A549 (cell line): ENCODE measurements around the gene KCTD6. TPM values are rescaled to one million over a fixed set of nuclear protein-coding genes. Genes with fewer than 3 reads are reported as not detected.
A peak's percentile ranks its signal among the peaks of the same experiment; 100 is the strongest.

Experiments used
- ATAC-seq, 2 experiments: fragments of 200-7000 bp in 1 of 2; fragments of >200 bp in 1 of 2; cut with Nextera tagmentation in 1 of 2; cut with Tn5 transposase in 1 of 2; 3 replicates each; pipeline versions ENCODE4 v1.8.0 to v1.9.1; 2018 to 2020; ENCODE audit warnings: mild to moderate bottlenecking in 1 of 2, moderate library complexity in 1 of 2
- CTCF ChIA-PET: fragments of 300-600 bp; sonication (Branson Sonifier 250); formaldehyde crosslinking; extraction: SDS; loops from one replicate; lab custom pipeline; 2021; ENCODE audit warnings: antibody characterized with exemption, inconsistent platforms; lab: Yijun Ruan, JAX
- POLR2A ChIA-PET: fragments of 350-600 bp; formaldehyde crosslinking; extraction: SDS; loops from one replicate; lab custom pipeline; 2021; ENCODE audit warnings: antibody characterized with exemption, inconsistent platforms; lab: Yijun Ruan, JAX
- DNase-seq, 2 experiments: peaks; one replicate each; pipeline versions ENCODE4 v3.0.0 to v3.0.0-alpha.2; 2011 to 2016; ENCODE audit warnings: low read depth in 1 of 2, low spot score in 1 of 2
- FAIRE-seq: peaks from 2 replicates; lab custom pipeline; 2011; peaks lifted over from hg19 to GRCh38; lab: Jason Lieb, UNC
- H3K27ac ChIP-seq, 2 experiments: fragments of >200 bp; sonication (Bioruptor Twin); formaldehyde crosslinking; 3 replicates each; pipeline ENCODE4 v1.5.1; 2016 to 2017
- H3K4me1 ChIP-seq: fragments of >200 bp; sonication (Bioruptor Twin); formaldehyde crosslinking; 3 replicates; pipeline ENCODE4 v1.6.1; 2016
- H3K4me2 ChIP-seq: fragments of >200 bp; sonication (Bioruptor Twin); formaldehyde crosslinking; 3 replicates; pipeline ENCODE4 v1.6.1; 2016
- H3K4me3 ChIP-seq: fragments of >200 bp; sonication (Bioruptor Twin); formaldehyde crosslinking; 3 replicates; pipeline ENCODE4 v1.5.1; 2016
- H3K9me3 ChIP-seq: fragments of >200 bp; sonication (Bioruptor Twin); formaldehyde crosslinking; 3 replicates; pipeline ENCODE4 v1.6.1; 2016
- EHF ChIP-seq: fragments of 250-450 bp; sonication (Bioruptor Pico); IDR thresholded peaks from 2 replicates; pipeline ENCODE4 v1.5.0; 2020; ENCODE audit warnings: mild to moderate bottlenecking
- ELK1 ChIP-seq: fragments of 150-350 bp; IDR thresholded peaks from 2 replicates; pipeline ENCODE4 v1.6.1; 2014; ENCODE audit warnings: low read depth, mild to moderate bottlenecking, low read length
- ESRRA ChIP-seq: fragments of 150-350 bp; IDR thresholded peaks from 2 replicates; pipeline ENCODE4 v1.6.1; 2014; ENCODE audit warnings: mild to moderate bottlenecking, low read length, borderline replicate concordance
- FOSL2 ChIP-seq, 2 experiments: fragments of 450-650 bp in 1 of 2; fragments of >200 bp in 1 of 2; sonication (Bioruptor Twin) in 1 of 2; formaldehyde crosslinking; IDR thresholded peaks; 2 replicates each; pipeline versions ENCODE4 v1.5.0 to v1.6.1; 2016 to 2020; ENCODE audit warnings: mild to moderate bottlenecking in 1 of 2, moderate library complexity in 1 of 2
- FOXS1 ChIP-seq: fragments of 250-450 bp; sonication (Bioruptor Pico); IDR thresholded peaks from 2 replicates; pipeline ENCODE4 v1.5.0; 2020; ENCODE audit warnings: mild to moderate bottlenecking, moderate library complexity
- HDAC2 ChIP-seq: fragments of 200-600 bp; sonication (generic); IDR thresholded peaks from 2 replicates; pipeline ENCODE4 v1.6.1; 2016
- HEYL ChIP-seq: fragments of 250-450 bp; sonication (Bioruptor Pico); IDR thresholded peaks from 2 replicates; pipeline ENCODE4 v1.8.0; 2021; ENCODE audit warnings: mild to moderate bottlenecking, moderate library complexity
- JUNB ChIP-seq: fragments of >200 bp; sonication (Bioruptor Twin); formaldehyde crosslinking; IDR thresholded peaks from 2 replicates; pipeline ENCODE4 v1.6.1; 2016
- KDM1A ChIP-seq: fragments of 200-600 bp; sonication (generic); IDR thresholded peaks from 2 replicates; pipeline ENCODE4 v1.6.1; 2016; ENCODE audit warnings: low read depth, mild to moderate bottlenecking
- KDM5A ChIP-seq: fragments of 200-600 bp; sonication (generic); IDR thresholded peaks from 2 replicates; pipeline ENCODE4 v1.6.1; 2016; ENCODE audit warnings: antibody characterized with exemption, mild to moderate bottlenecking
- MAFK ChIP-seq: fragments of 450-650 bp; IDR thresholded peaks from 2 replicates; pipeline ENCODE4 v1.6.1; 2014; ENCODE audit not compliant: partially characterized antibody
- MAZ ChIP-seq: fragments of 150-350 bp; IDR thresholded peaks from 2 replicates; pipeline ENCODE4 v1.6.1; 2014; ENCODE audit warnings: antibody characterized with exemption, low read depth, low read length, borderline replicate concordance
- MYC ChIP-seq: IDR thresholded peaks from 2 replicates; pipeline ENCODE4 v1.6.1; 2012; ENCODE audit warnings: mild to moderate bottlenecking, inconsistent platforms, low read length, improper control_type of control experiment, borderline replicate concordance
- NPAS2 ChIP-seq: fragments of 250-450 bp; sonication (Bioruptor Pico); IDR thresholded peaks from 2 replicates; pipeline ENCODE4 v1.8.0; 2022; ENCODE audit warnings: mild to moderate bottlenecking, moderate library complexity, borderline replicate concordance
- RARB ChIP-seq: fragments of 250-450 bp; sonication (Bioruptor Pico); IDR thresholded peaks from 2 replicates; pipeline ENCODE4 v1.8.0; 2021; ENCODE audit warnings: mild to moderate bottlenecking, moderate library complexity
- SMC3 ChIP-seq: fragments of >200 bp; sonication (Bioruptor Twin); formaldehyde crosslinking; IDR thresholded peaks from 3 replicates; pipeline ENCODE4 v1.6.1; 2018; ENCODE audit warnings: inconsistent platforms
- SREBF2 ChIP-seq: fragments of 450-650 bp; IDR thresholded peaks from 2 replicates; pipeline ENCODE4 v1.6.1; 2014; ENCODE audit warnings: mild to moderate bottlenecking, moderate library complexity
- ZC3H11A ChIP-seq: fragments of 450-650 bp; IDR thresholded peaks from 2 replicates; pipeline ENCODE4 v1.6.1; 2014; ENCODE audit warnings: antibody characterized with exemption, mild to moderate bottlenecking
- ZNF302 ChIP-seq: fragments of 250-450 bp; sonication (Bioruptor Pico); IDR thresholded peaks from 2 replicates; pipeline ENCODE4 v1.9.0; 2021; ENCODE audit warnings: inconsistent platforms, mild to moderate bottlenecking, moderate library complexity
- WGBS: methylation state at CpG from one replicate; pipeline ENCODE4 v1.1.6; 2017; ENCODE audit errors: missing lambda C conversion rate; 5-methylcytosine and 5-hydroxymethylcytosine counted together
- polyA plus RNA-seq, 4 experiments: library from polyadenylated mRNA; depleted of rRNA in 3 of 4; stranded (reverse); fragments of >200 nt; fragmentation: RNase III in 1 of 4; extraction: RNeasy Plus Mini Kit Qiagen cat#74134 plus additional on column Dnase treatment in 1 of 4; gene quantifications; 2 replicates in 3 of 4; 3 replicates in 1 of 4; pipeline ENCODE4 v1.2.3, GENCODE V29; 2011 to 2017
- TF ChIP-seq, protein P1 (sequence below): fragments of 450-650 bp; IDR thresholded peaks from 2 replicates; pipeline ENCODE4 v1.6.1; 2014; ENCODE audit warnings: antibody characterized with exemption
- TF ChIP-seq, protein P2 (sequence below): fragments of 200-600 bp; sonication (generic); IDR thresholded peaks from 2 replicates; pipeline ENCODE4 v1.6.1; 2016; ENCODE audit warnings: antibody characterized with exemption, mild to moderate bottlenecking, moderate library complexity
- TF ChIP-seq, protein P3 (sequence below): fragments of >200 bp; sonication (Bioruptor Twin); formaldehyde crosslinking; IDR thresholded peaks from 2 replicates; pipeline ENCODE4 v1.6.1; 2016

The KCTD6 gene
- polyA plus RNA-seq, 2 of the 4 experiments (the other 2 are of a cell fraction), result 8.1 to 24.4 TPM

DNA sequence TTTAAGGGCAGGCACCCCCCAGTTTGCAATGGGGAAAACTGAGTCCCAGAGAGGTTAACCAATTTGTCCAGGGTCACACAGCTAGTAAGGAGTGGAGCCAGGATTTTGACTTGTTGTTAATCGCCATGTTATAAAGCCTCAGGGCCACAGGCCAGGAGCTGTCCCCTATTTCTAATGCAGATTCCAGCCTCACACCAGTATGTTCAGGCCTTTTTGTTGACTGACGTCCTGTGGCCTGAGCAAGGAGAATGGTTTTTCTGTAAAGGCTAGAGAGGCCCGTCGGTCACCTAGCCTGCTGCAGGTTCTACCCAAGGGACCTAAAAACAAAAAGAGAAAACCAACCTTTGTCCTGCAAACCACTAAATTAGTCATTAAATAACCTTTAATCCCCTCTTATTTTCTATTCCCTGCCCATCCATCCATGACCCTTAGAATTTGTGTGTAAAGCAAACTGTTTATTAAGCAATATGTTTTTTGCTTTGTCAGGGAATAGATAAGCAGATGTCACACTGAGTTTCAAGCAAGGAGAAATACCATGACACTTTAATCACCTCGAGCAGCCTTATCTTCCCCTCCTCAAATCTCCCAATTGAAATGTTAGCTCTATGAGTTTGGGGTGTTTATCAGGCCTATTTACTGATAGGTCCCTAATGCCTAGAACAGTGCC lies 31.0 kb downstream of the KCTD6 start:
- peaks cover 22% of the 10 kb centered on the region for H3K4me1 ChIP-seq
- WGBS, result 69% methylated on average over 5 of the region's 5 CpGs
- FAIRE-seq (no peak), ATAC-seq (no peak), DNase-seq (no peak)
- ChIA-PET CTCF (interaction anchor here (1.0 to 3.8 kb wide), 3 partner anchors 9 to 30 kb away, joined by 3 to 20 read pairs (median 7); partner anchors contain the start of gene KCTD6), POLR2A (no interaction called here)
- no peaks in the 10 kb centered on the region for H3K9me3 ChIP-seq
- no peak overlapping the region for H3K27ac ChIP-seq
- no peak for TF ChIP-seq FOXS1 (CRISPR knock-in tag)
- TF ChIP-seq ZC3H11A, result no peak
- no peak for TF ChIP-seq HEYL
- TF ChIP-seq, protein P1, sequence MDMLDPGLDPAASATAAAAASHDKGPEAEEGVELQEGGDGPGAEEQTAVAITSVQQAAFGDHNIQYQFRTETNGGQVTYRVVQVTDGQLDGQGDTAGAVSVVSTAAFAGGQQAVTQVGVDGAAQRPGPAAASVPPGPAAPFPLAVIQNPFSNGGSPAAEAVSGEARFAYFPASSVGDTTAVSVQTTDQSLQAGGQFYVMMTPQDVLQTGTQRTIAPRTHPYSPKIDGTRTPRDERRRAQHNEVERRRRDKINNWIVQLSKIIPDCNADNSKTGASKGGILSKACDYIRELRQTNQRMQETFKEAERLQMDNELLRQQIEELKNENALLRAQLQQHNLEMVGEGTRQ, result no peak
- TF ChIP-seq NPAS2 (CRISPR knock-in tag), result no peak
- no peak for TF ChIP-seq MAZ
- TF ChIP-seq MAFK, result no peak
- no peak overlapping the region for H3K4me2 ChIP-seq
- no peak overlapping the region for H3K4me3 ChIP-seq

GRCh38 chr3:58524326-58524888 lies 32.5 kb downstream of the KCTD6 start:
- Histone ChIP-seq H3K4me1 (peaks cover 32% of the 10 kb centered on the region), H3K9me3 (no peaks in the 10 kb centered on the region)
- ATAC-seq, result no peak
- TF ChIP-seq, protein P1, result no peak
- no peak for TF ChIP-seq FOSL2 (IDR thresholded peaks at IDR 0.05)
- no peak for TF ChIP-seq FOSL2 (CRISPR knock-in tag; IDR thresholded peaks at IDR 0.05)
- TF ChIP-seq SREBF2, result no peak
- no peak for TF ChIP-seq HDAC2
- TF ChIP-seq KDM5A, result no peak
- no peak for TF ChIP-seq ZNF302 (CRISPR knock-in tag)
- TF ChIP-seq HEYL, result no peak
- TF ChIP-seq ESRRA, result no peak
- TF ChIP-seq ELK1, result no peak
- TF ChIP-seq KDM1A, result no peak
- TF ChIP-seq EHF (CRISPR knock-in tag), result no peak
- TF ChIP-seq, protein P2, sequence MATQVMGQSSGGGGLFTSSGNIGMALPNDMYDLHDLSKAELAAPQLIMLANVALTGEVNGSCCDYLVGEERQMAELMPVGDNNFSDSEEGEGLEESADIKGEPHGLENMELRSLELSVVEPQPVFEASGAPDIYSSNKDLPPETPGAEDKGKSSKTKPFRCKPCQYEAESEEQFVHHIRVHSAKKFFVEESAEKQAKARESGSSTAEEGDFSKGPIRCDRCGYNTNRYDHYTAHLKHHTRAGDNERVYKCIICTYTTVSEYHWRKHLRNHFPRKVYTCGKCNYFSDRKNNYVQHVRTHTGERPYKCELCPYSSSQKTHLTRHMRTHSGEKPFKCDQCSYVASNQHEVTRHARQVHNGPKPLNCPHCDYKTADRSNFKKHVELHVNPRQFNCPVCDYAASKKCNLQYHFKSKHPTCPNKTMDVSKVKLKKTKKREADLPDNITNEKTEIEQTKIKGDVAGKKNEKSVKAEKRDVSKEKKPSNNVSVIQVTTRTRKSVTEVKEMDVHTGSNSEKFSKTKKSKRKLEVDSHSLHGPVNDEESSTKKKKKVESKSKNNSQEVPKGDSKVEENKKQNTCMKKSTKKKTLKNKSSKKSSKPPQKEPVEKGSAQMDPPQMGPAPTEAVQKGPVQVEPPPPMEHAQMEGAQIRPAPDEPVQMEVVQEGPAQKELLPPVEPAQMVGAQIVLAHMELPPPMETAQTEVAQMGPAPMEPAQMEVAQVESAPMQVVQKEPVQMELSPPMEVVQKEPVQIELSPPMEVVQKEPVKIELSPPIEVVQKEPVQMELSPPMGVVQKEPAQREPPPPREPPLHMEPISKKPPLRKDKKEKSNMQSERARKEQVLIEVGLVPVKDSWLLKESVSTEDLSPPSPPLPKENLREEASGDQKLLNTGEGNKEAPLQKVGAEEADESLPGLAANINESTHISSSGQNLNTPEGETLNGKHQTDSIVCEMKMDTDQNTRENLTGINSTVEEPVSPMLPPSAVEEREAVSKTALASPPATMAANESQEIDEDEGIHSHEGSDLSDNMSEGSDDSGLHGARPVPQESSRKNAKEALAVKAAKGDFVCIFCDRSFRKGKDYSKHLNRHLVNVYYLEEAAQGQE, result no peak
- TF ChIP-seq RARB (CRISPR knock-in tag), result no peak
- no peak for TF ChIP-seq NPAS2 (CRISPR knock-in tag)
- no peak for TF ChIP-seq MYC
- TF ChIP-seq JUNB, result no peak
- TF ChIP-seq, protein P3, sequence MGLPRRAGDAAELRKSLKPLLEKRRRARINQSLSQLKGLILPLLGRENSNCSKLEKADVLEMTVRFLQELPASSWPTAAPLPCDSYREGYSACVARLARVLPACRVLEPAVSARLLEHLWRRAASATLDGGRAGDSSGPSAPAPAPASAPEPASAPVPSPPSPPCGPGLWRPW, result no peak
- TF ChIP-seq MAZ, result no peak
- no peak for TF ChIP-seq SMC3
- TF ChIP-seq, all 56 proteins: peak for 0
- WGBS, result 89% methylated on average over 11 of the region's 11 CpGs
- CTCF ChIA-PET, result interaction anchor here (0.8 to 3.8 kb wide), 4 partner anchors 11 to 32 kb away, joined by 3 to 20 read pairs (median 6); partner anchors contain the start of gene KCTD6
- Histone ChIP-seq H3K27ac (peak overlapping the region in 1 of 2 experiments; percentile 32; a peak in 2 of 6 replicates), H3K4me2 (no peak overlapping the region), H3K4me3 (no peak overlapping the region)
- POLR2A ChIA-PET, result no interaction called here
- no peak for DNase-seq
- FAIRE-seq, result no peak
